ENCODE measurements around the gene HEYL. TPM values are rescaled to one million over a fixed set of nuclear protein-coding genes. Genes with fewer than 3 reads are reported as not detected.

HEYL gene
- total and polyA plus RNA-seq, 4 donors = 7.6 to 19.6 (median 10.9) TPM

DNA sequence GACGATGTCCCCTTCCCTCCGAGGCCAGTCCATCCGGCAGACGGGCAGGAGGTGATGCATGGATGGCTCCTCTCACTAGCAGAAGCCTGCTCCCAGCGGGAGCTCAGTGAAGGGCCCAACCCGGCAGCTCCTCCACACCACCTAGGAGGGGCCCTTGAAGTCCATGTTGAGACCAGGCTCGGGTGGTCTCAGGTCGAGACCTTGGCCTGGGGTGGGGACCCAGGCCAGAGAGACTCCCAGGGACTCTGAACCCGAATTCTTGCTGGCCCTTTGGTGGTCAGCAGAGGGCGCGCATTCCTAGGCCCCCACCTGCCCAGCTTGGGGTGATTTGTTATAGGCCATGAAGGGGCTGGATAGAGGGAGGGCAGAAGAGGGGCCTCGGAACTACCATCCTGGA lies 33.1 kb upstream of the HEYL start:
- no peak overlapping the region for H3K4me3 ChIP-seq
- H3K9me3 ChIP-seq (ENCODE audit: control insufficient read depth in 4 of 4, insufficient read depth in 3 of 4, low read length in 3 of 4) = peaks cover 0 to 3% (median 0%) of the 10 kb centered on the region in 4 donors
- no peak overlapping the region for H3K9ac ChIP-seq (ENCODE audit: insufficient read depth in 1 of 2, low read length in 2 of 2)
- no peaks in the 10 kb centered on the region for H3K36me3 ChIP-seq (ENCODE audit: control insufficient read depth in 4 of 4, insufficient read depth in 4 of 4, low read length in 4 of 4)
- 28 to 44% methylated on average over 12 of the region's 12 CpGs for WGBS, 2 donors
- H3K27ac ChIP-seq (ENCODE audit: low read depth in 1 of 2, low read length in 1 of 2) = no peak overlapping the region
- TF ChIP-seq, protein P1, sequence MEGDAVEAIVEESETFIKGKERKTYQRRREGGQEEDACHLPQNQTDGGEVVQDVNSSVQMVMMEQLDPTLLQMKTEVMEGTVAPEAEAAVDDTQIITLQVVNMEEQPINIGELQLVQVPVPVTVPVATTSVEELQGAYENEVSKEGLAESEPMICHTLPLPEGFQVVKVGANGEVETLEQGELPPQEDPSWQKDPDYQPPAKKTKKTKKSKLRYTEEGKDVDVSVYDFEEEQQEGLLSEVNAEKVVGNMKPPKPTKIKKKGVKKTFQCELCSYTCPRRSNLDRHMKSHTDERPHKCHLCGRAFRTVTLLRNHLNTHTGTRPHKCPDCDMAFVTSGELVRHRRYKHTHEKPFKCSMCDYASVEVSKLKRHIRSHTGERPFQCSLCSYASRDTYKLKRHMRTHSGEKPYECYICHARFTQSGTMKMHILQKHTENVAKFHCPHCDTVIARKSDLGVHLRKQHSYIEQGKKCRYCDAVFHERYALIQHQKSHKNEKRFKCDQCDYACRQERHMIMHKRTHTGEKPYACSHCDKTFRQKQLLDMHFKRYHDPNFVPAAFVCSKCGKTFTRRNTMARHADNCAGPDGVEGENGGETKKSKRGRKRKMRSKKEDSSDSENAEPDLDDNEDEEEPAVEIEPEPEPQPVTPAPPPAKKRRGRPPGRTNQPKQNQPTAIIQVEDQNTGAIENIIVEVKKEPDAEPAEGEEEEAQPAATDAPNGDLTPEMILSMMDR (IDR thresholded peaks at IDR 0.05; ENCODE audit: control extremely low read depth, extremely low read depth) = no peak
- DNase-seq (no peak), ATAC-seq (ENCODE audit: insufficient read depth, low FRiP score) (no peak)
- H3K4me1 ChIP-seq (ENCODE audit: control insufficient read depth in 5 of 5, insufficient read depth in 5 of 5, low read length in 5 of 5) = peaks cover 0 to 12% (median 7%) of the 10 kb centered on the region in 5 donors
- H3K27me3 ChIP-seq (ENCODE audit: control insufficient read depth in 3 of 3, insufficient read depth in 3 of 3, low read length in 2 of 3) = peaks cover 3 to 32% (median 19%) of the 10 kb centered on the region in 3 donors

DNA sequence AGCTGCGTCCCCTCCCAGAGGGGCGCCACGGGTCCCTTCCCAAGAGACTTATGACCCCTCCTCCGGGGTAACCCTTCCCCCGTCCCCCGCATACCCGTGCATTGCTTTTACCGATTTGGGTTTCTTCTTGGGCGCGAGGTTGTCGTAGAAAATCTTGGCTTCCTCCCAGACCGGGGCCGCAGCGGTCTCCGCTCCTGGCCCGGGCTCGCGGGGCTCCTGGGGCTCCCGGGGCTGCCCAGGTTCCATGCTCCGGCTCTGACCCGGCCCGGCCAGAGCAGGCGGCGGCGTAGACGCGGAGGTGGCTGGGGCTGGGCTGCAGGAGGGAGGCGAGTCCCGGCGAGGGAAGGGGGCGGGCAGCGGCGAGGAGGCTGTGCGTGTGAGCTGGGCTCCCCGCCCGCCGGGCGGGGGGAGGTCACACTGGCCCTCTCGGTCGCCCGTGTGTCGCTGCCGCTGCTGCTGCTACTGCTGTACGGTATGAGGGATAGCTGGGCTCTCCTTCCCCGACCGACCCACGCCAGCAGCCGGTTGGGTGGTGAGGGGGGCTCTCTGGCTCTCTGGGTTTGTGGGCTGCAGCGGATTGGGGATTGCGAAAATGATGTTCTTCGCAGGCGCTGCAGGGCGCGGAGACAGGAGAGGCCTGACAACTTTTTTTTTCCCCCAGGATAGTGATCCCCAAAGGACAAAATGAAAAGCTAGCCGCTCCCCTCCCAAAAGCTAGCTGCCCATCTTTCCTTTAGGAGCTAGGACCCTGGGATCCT lies 32.5 kb upstream of the HEYL start, which contains the start of gene NT5C1A:
Gene NT5C1A (minus strand): TSS at position 315 of the 758 bp plus-strand sequence. CDS start 69 bp downstream, at position 246.
- peaks cover 3 to 32% (median 19%) of the 10 kb centered on the region in 3 donors for H3K27me3 ChIP-seq (ENCODE audit: control insufficient read depth in 3 of 3, insufficient read depth in 3 of 3, low read length in 2 of 3)
- DNase-seq = peak; percentile 28 to 43 (median 31)

DNA sequence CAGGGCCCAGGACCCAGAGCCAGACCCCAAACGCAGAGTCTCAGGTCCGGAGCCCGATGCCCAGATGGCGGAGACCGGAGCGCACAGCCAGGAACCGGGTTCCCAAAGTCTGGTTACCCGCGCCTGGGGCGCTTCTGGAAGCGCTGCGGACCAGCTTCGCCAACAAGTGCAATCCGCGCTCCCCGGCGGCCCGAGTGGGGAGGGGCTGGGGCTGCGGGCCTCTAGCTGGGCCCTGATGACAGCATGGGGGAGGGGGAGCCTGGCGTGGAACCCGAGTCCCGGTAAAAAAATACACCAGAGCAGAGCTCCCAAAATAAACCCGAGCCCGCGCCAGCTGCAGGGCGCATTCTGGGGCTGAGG lies 32.0 kb upstream of the HEYL start:
- Histone ChIP-seq H3K9ac (ENCODE audit: insufficient read depth in 1 of 2, low read length in 2 of 2) (no peak overlapping the region), H3K27ac (ENCODE audit: low read depth in 1 of 2, low read length in 1 of 2) (peak overlapping the region in 1 of 2 donors; percentile 47), H3K36me3 (ENCODE audit: control insufficient read depth in 4 of 4, insufficient read depth in 4 of 4, low read length in 4 of 4) (no peaks in the 10 kb centered on the region), H3K9me3 (ENCODE audit: control insufficient read depth in 4 of 4, insufficient read depth in 3 of 4, low read length in 3 of 4) (peaks cover 0 to 3% (median 0%) of the 10 kb centered on the region in 4 donors), H3K4me1 (ENCODE audit: control insufficient read depth in 5 of 5, insufficient read depth in 5 of 5, low read length in 5 of 5) (peaks cover 0 to 12% (median 5%) of the 10 kb centered on the region in 5 donors), H3K27me3 (ENCODE audit: control insufficient read depth in 3 of 3, insufficient read depth in 3 of 3, low read length in 2 of 3) (peaks cover 3 to 33% (median 19%) of the 10 kb centered on the region in 3 donors), H3K4me3 (no peak overlapping the region)
- 2 to 4% methylated on average over 26 of the region's 26 CpGs for WGBS, 2 donors
- TF ChIP-seq, protein P1 (IDR thresholded peaks at IDR 0.05; ENCODE audit: control extremely low read depth, extremely low read depth) = no peak
- ATAC-seq (ENCODE audit: insufficient read depth, low FRiP score) (no peak), DNase-seq (peak; percentile 27 to 55 (median 41))

More for the DNA sequence above, 32.5 kb upstream of the HEYL start, which contains the start of gene NT5C1A:
- TF ChIP-seq, protein P1 (IDR thresholded peaks at IDR 0.05; ENCODE audit: control extremely low read depth, extremely low read depth) = no peak
- peaks cover 0 to 3% (median 0%) of the 10 kb centered on the region in 4 donors for H3K9me3 ChIP-seq (ENCODE audit: control insufficient read depth in 4 of 4, insufficient read depth in 3 of 4, low read length in 3 of 4)
- no peak for ATAC-seq (ENCODE audit: insufficient read depth, low FRiP score)
- H3K9ac ChIP-seq (ENCODE audit: insufficient read depth in 1 of 2, low read length in 2 of 2) = no peak within 1 kb of the TSS
- H3K27ac ChIP-seq (ENCODE audit: low read depth in 1 of 2, low read length in 1 of 2) = peak within 1 kb of the TSS in 1 of 2 donors; percentile 47
- H3K4me1 ChIP-seq (ENCODE audit: control insufficient read depth in 5 of 5, insufficient read depth in 5 of 5, low read length in 5 of 5) = peaks cover 0 to 12% (median 5%) of the 10 kb centered on the region in 5 donors
- WGBS, 2 donors = 2 to 3% methylated on average over 44 to 55 of the region's 55 CpGs
- no peaks in the 10 kb centered on the region for H3K36me3 ChIP-seq (ENCODE audit: control insufficient read depth in 4 of 4, insufficient read depth in 4 of 4, low read length in 4 of 4)
- peak within 1 kb of the TSS; percentile 16 for H3K4me3 ChIP-seq
